NCI-H82 treated with DMSO at 0.1 percent for 48 hours (cell line): ENCODE measurements around the gene HIVEP3.

ENCODE experiments used
- DNase-seq: peaks from one replicate; lab custom pipeline; 2025; ENCODE audit not compliant: unreplicated experiment; lab: John Stamatoyannopoulos, UW

HIVEP3 gene

DNA sequence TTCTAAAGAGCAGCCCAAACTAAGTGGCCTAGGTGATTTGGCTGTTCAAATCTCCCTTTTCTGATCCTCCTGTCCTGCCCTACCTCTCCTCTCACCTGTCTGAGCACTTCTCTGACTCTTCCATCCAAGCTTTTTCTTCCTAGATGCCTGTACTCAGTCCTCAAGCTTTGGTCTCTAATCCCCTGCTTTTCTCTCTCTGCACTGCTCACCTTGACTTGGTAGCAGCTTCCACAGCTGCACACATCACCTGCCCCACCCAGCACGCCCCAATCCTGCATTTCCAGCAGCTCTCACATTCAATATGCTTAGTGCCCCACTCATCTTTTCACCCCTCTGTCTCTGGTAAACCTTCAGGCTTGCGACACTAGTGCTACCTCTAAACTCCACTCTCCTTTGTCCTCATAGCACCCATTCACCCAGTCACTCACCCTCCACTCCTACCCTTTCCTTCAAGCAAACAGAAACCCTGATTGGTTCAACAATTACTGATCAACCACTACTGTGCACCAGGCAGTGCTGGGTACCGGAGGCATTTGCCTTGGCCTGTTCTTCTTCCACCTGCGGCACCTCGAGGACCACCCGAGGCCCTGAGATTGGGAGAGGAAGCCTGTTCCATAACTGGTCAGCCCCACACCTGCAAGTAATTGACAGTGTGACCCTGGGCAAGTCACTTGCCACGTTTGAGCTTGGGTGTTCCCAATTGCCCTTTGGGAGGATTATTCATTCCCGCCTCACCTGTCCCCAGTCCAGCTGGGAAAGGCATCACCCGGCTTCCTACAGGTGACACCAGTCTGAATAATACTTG, 298.2 kb downstream of the HIVEP3 start:
- no peak for DNase-seq

DNA sequence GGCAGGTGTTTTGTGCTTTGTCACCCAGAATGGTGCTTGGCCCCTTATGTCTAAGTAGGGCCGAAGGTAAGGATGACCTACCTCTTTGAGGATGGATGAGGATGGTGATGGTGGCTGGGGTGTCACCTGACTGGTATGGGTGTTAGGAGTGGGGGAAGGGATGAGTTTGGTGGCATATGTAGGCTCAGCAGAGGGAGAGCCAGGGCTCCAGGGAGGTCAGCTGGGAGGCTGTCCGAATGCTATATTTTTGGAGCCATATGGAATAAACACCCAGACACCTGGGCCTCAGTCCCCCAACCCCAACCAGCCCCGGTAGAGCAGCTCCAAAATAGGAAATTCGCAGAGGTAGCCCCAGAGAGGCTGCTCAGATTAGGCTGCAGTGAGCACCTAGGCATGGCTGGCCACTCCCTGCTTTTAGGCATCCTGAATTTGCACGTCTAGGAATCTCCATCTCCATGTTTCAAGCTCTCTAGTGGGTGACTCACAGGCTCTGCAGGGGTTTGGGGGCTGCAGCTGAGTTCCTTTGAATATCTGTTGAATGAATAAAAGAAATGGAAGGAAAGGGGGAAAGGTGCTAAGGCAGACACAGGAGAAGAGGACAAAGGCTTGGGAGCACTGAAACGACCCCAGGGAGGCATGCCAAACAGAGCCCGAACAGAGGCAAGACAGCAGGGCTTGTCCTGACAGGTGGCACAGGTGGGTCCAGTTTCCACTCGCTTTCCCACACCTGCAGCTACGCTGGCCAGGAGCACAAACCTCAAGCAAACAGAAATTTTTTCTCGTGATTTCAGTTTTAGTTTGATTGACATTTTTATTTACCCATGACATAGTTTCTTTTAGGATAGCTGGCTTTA, 299.0 kb downstream of the HIVEP3 start:
- no peak for DNase-seq

DNA sequence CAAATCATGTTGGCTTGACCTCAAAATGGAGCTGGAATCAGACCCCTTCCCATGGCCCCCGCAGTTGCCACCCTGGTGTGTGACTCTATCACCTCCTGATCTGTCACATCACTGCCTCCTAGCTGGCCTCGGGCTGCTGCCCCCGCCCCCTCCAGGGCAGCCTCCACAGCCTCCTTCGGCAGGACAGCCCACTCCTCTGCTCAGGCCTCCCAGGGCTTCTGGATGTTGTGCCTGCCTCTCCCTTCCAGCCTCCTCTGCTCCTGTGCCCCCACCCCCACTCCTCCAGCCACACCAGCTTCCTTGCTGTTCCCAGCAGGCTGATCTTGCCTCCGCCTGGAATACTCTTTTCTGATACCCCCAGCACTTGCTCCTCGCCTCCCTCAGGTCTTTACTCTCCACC, 299.9 kb downstream of the HIVEP3 start:
- DNase-seq, result no peak

DNA sequence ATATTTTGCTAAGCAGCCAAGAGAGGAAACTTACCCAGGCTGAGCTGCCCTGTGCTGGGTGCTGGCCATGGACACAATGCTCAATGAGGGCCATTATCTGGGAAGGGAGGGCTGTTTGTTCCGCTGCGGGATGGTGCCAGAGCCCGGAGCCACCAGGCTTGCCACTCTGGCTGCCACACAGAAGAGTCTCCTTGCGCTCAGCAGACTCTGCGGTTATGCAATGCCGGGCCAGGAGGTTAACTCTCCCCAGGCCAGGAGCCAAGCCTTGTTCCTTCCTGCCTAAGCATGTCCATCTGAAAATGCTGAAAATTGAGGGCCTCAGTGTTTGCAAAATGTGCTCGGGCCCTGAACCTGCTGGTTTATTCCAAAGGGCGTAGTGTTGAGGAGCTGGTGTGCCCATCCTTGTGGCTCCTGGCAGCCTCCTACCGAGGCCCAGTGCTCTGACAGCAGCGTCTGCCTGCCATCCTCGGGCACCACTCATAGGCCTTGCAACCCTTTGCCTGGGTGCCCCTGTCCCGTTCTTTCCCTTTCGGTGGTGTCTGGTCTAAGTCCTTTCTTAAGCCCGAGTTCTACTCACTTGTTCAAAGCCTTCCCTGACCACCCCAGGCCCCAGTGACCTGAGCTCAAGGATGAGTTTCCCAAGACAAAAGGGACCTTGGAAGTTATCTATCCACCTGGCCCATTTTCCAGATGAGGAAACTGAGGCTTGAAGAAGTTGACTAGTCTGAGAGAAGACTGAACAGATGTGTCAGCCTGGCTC, 300.5 kb downstream of the HIVEP3 start:
- no peak for DNase-seq

DNA sequence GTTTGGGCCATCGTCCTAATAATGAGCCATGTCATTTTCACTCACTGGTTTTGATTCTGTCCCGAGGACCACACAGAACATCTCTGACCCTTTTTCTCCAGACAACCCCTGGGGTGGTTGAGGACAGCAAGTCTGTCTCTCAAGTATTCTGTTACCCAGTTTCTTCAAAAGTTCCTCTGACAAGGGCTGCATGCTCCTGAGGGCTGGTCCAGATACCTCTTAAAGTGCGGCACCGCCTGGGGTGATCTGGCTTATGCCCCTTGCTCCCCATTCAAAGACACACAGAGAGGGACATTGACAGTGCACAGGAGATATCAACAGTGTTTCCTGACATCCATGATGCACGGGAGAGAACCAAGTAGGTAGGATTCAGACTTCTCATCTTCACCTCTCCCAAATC, 301.4 kb downstream of the HIVEP3 start:
- no peak for DNase-seq

DNA sequence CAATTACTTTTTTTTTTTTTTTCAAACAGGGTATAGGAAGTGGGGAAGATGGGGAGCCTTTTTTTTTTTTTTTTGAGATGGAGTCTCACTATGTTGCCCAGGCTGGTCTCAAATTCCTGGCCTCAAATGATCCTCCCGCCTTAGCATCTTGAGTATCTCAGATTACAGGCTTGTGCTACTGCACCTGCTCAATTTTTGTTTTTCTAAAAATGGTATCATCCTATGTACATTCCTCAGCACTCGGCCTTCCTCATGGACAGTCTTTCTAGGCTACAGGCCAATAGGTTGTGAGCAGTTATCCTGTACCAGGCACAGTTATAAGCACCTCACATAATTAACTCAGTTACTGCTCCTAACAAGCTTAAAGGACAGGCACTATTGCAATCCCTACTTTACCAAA, 302.2 kb downstream of the HIVEP3 start:
- no peak for DNase-seq

DNA sequence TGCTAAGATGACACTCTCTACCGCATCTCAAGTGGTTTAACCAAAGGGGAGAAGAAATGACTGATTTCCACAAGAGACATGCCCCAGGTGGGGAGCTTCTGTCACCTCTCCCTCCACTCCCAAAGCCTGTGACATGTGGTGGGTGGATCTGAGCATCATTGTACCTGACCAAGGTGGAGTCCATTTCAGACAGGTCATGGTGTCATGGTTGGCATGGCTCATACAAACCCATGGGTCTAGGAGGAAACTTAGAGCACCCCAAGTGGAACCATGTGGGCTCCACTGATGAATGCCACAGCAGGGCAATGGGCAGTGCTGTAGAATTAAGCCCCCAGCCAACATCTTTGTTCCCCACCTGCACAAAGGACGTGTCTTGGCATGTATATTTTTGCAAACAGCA, 302.7 kb downstream of the HIVEP3 start:
- DNase-seq, result no peak

DNA sequence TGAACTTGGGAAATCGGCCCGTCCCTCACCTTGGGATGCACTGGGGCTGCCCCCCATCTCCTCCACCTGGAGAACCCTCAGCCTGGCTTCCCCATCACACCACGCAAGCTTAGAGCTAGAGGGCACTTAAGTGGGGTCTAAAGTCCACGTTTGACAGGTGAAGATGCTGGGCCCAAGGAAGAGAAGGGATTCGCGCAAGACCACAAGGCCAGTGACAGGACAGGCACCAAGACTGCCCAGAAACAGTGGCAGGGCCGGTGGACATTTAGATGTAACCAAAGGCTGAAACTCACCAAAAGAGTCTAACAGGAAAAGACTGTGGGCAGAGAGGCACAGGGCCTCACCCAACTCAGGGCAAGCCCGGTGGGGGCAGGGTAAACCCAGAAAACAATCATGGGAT, 303.4 kb downstream of the HIVEP3 start:
- no peak for DNase-seq

DNA sequence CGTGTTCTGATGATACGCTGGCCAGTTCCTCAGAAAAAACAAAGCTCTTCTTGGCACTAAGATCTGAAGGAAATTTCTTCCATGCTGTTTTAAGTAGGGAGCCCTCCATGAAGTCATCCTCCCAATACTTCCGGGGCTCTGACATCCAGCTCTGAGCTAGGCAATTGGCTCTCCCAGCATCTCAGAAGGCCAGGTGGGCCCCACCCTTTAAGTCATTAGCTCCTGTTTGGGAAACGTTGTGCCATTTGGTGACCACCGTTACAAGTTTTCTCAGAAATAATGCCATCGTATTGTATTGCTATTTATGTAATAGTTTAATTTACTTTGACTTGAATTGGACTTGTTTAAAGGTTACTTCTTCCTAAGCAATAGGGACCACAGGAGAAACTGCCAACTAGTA, 303.9 kb downstream of the HIVEP3 start:
- no peak for DNase-seq

DNA sequence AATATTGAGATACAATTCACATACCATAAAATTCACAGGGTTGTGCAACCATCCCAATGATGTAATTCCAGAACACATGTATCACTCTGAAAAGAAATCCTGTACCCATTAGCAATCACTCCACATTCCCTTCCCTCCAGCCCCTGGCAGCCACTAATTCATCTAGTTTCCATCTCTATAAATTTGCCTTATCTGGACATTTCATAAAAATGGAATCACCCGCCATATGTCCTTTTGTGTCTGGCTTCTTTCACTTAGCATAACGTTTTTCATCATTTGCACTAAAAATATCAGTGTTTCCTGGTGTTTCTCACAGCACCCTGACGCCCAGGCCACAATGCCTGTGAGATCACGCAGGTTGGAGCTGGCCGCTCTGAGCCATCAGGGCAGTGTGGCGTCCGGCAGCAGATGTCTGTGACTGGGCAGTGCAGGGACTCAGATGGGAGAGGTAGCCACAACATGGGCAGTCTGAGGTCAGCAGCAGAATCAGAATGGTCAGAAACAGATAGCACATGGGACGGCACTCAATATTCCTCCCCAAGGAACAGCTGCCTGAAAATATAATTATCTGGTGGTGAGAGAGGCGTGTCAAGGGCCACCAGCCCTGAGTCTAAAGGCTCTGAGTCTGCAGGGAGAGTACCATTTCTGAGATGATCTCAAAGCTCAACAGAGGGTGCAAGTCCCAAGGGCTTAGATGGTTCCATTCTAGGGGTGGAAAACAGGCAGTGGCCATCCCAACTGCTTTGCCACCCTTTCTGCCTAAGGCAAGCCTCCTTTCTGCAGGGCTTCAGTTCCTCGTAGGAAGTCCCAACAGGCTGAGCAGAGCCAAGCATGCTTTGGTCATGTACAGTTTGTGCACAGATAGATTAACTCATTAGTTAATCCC, 304.8 kb downstream of the HIVEP3 start:
- DNase-seq, result no peak

DNA sequence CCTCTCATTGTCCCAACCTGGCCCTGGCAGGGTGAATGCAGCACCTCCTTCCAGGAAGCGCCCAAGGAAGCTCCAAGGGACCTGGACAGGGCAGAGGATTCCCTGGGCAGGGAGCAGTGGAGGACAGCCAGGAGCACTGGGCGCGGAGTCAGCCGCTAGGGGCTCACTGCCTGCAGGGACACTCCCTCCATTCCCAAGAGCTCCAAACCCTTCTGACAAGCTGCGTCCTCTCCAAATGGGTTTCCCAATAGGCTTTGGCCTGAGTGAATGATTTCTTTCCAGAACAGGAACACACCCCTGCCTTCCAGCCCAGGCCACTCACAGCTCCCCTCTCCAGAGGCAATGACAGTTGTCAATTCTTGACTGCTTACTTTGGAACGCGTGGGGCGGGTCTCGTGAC, 305.8 kb downstream of the HIVEP3 start:
- DNase-seq, result no peak

DNA sequence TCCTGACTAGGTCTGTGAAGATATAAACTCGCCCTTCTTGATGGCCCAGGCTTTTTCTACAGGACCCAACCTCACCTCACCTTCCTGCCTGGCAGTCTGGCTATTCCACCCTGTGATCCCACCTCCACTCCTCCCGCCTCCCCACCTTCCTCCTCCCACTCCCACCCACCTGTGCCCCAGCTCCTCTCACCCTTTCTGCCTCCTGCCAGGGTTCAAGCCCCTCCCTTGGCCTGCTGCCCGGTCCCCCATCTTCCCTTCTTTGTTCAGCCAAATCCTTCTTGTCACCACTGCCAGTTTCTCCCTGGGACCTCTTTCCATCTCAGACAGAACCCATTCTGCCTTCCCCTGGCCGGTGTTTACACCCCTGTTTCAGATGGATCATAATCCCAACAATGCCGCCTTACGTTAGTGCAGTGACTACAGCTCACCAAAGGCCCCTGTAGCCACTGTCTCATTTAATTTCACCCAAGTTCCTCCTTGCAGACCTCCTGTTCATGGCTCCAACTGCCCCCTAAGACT, 306.7 kb downstream of the HIVEP3 start:
- DNase-seq, result no peak

DNA sequence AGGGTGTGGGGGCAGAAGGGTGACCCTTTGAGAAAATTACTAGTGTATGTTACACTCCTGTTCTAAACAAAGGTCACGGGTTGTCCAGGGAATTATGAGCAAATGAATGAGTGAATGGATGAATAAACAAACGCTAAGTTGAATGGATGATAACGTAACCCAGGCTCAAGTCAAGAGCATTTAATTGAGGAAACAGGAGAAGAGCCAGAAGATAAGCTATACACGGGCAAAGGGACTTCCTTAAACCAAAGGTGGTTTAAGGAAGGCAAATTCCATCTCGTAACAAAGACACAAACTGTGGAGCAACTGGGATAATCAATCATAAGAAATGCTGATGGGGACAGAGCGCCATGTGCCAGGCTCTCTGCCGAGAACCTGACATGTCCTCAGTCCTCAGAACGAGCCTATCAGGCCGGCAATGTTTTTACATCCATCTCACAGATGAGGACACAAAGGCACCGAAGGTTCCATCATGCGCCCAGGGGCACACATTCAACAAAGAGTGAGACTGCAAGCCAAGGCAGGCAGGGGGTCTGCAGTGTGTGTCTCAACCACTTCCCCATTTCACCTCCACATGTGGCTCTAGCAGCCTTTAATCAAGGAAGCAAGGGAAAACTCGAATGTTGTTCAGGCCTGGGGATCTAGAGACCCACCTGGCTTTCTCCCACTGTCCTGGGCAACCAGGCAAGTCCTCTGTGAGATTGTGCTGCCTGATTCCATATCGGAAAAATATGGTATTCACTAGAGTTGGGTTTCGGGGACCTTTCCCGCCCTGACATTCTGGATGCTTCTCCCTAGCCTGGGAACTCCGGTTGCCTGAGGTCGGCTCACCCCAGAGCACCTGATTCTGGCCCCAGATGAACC, 307.4 kb downstream of the HIVEP3 start:
- no peak for DNase-seq

DNA sequence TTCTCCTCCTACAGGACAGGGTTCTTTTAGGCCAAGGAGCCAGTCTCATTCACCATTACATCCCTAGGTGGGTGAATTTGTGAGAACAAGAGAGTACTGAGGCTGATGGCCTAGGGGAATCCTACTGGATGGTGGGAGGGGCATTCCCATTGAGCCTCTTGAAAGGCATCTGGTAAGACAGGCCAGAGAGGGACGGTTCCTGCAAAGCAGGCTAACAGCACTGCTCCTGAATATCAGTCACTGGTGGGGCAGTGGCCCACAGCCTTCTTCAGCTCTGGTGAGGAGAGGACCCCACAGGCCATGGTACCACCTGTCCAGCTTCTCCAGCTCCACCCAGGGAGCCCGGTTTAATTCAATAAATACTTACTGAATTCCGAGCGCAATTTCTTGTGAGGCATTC, 308.4 kb downstream of the HIVEP3 start:
- no peak for DNase-seq

DNA sequence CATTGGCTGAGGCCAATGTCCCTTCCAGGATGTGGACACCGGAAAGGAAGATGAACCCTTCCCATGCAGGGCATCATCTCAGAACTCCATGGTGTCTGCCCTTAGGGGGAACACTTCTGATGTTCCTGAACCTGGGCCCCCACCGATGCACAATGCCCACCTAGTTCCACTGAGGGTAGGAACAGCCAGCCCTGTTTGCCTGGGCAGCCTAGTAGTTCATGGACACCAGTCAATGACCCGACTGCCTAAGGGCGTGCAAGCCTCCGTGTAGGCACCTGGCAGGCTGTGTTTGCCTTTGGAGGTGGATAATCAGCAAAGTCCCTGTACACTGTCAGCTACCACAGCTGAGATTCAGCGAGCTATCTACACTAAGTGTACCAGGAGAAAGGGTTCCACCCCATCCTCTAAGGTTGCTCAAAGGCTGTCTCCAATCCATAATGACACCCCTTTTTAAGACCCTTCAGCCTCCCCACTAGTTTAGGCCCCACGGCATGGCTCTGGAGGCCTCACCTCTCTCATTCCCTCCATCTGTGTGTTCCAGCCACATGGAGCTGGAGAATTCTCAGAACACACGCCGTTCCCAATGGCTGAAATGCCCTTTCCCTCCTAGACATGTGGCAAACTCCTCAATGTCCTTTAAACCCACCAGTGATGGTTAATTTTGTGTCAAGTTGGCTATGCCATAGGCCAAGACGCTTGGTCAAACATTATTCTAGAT, 309.4 kb downstream of the HIVEP3 start:
- DNase-seq, result no peak

DNA sequence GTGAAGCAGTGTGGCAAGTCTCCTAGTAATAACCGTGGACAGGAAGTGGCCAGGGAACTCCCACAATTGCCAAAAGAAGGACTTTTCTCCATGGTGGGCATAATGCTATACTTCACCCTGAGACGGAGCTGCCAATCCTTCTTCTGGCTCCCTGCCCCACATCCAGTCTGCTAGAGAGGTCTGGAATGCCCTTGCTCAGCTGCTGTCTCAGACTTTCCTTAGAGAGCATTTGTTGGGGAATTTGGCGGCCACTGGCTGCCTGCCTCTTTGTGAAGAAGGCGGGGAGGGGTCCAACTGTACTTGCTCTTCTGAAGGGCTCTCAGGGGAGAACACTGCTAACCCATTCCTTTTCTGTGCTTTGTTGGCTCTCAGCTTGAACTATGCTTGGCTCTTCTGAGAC, 310.5 kb downstream of the HIVEP3 start:
- no peak for DNase-seq

DNA sequence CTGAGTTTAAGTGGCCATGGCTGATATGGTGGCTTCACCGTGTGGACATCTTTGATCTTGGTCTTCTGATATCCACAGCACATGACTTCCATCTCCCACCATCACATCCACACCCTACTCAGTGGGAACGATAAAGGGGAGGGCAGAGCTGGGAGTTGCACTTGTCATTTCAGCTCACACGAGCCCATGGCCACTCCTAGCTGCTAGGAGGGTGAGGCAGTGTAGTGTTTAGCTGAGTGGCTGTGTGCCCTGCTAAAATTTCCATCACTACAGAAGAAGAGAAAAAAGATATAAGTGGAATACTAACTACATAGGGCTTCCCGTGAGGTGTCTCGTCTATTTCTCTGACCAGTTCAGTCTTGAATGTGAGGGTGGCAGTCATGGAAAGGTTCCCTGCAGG, 310.9 kb downstream of the HIVEP3 start:
- no peak for DNase-seq

DNA sequence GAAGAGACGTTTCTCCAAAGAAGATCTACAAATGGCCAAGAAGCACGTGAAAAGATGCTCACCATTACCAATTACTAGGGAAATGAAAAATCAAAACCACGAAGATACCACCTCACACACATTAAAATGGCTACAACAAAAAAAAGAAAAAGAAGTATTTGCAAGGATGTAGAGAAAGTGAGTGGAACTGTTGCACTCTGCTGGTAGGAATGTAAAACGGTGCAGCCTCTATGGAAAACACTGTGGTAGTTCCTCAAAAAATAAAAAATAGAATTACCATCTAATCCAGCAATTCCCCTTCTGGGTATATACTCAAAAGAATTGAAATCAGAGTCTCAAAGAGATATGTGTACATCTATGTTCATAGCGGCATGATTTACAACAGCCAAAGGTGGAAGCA, 318.8 kb downstream of the HIVEP3 start:
- DNase-seq, result no peak

DNA sequence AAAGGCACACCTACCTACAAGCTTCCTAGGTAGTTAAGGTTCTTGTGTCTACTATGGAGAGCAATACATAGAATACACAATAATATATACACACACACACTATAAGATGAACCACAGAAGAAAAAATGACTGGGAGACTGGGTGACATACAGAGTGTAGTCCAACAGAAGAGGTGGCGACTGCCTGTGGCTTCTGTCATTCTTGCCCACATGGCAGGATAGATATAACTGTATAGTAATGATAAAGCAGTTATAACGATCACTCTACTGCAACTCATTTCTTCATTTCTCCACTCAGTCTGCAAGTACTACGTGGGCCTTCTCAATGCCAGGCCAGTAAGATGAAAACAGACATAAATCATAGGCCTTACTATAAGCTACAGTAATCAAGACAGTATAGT, 320.4 kb downstream of the HIVEP3 start:
- no peak for DNase-seq
